ENCODE data around the gene GLYR1. TPM values are rescaled to one million over a fixed set of nuclear protein-coding genes. Genes with fewer than 3 reads are reported as not detected.

The GLYR1 gene
- polyA plus RNA-seq, 1 experiment: 46.3 TPM

DNA sequence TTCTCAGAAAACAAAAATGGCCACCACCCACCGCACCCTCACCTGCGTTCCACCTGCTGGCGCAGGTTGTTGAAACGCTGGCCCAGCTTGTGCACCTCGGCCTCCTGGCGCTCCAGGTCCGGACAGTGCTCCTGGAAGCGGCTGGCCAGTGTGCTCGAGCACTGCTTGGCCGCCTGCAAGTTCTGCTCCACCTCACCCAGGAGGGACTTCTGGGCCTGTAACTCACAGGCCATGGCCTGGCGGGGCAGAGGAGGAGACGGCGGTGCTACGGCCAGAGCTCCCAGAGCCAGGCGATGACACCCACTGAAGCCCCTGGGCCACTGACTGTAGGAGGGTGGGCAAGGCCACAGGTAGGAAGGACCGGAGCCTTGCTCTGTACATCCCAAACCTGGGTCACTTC, 43.6 kb upstream of the GLYR1 start:
- Histone ChIP-seq H3K9me3 (ENCODE audit: control insufficient read depth, insufficient read depth, low read length) (no peaks in the 10 kb centered on the region; the same call in 1 of the 2 replicates), H3K4me3 (ENCODE audit: low read depth, low read length) (no peak overlapping the region), H3K27me3 (ENCODE audit: control insufficient read depth, insufficient read depth, low read length) (no peaks in the 10 kb centered on the region), H3K27ac (ENCODE audit: low read depth, low read length) (no peak overlapping the region)
- TF ChIP-seq, protein P1, sequence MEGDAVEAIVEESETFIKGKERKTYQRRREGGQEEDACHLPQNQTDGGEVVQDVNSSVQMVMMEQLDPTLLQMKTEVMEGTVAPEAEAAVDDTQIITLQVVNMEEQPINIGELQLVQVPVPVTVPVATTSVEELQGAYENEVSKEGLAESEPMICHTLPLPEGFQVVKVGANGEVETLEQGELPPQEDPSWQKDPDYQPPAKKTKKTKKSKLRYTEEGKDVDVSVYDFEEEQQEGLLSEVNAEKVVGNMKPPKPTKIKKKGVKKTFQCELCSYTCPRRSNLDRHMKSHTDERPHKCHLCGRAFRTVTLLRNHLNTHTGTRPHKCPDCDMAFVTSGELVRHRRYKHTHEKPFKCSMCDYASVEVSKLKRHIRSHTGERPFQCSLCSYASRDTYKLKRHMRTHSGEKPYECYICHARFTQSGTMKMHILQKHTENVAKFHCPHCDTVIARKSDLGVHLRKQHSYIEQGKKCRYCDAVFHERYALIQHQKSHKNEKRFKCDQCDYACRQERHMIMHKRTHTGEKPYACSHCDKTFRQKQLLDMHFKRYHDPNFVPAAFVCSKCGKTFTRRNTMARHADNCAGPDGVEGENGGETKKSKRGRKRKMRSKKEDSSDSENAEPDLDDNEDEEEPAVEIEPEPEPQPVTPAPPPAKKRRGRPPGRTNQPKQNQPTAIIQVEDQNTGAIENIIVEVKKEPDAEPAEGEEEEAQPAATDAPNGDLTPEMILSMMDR (IDR thresholded peaks at IDR 0.05; ENCODE audit: low read depth, low read length): no peak
- ChIA-PET POLR2A (interaction anchor here (0.6 kb wide), 1 partner anchor 195 kb away, joined by 3 read pairs; no protein-coding TSS in a partner anchor), CTCF (interaction anchor here (1.0 kb wide), 1 partner anchor 65 kb away, joined by 3 read pairs; no protein-coding TSS in a partner anchor)
- DNase-seq (ENCODE audit: low read depth, low spot score): no peak

DNA sequence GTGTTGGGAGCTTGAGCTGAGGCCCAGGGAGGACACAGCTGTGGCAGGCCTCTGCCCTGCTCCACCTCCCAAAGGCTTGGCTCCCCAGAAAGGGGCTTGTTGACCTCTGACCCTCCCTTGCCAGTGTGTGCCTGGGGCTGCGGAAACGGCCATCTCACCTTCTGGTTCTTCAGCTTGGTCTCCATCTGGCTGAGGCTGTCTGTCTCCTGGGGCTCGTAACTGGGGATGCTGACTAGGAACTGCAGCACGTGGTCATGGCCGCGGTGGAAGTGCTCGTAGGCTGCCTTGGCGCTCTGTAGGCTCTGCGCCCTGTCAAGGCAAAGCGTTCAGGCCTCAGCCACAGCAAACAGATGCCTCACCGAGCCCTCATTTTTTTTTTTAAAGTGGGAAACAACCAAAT, 42.9 kb upstream of the GLYR1 start:
- TF ChIP-seq, protein P1 (IDR thresholded peaks at IDR 0.05; ENCODE audit: low read depth, low read length): no peak
- Histone ChIP-seq H3K27ac (ENCODE audit: low read depth, low read length) (no peak overlapping the region), H3K27me3 (ENCODE audit: control insufficient read depth, insufficient read depth, low read length) (no peaks in the 10 kb centered on the region), H3K4me3 (ENCODE audit: low read depth, low read length) (no peak overlapping the region), H3K9me3 (ENCODE audit: control insufficient read depth, insufficient read depth, low read length) (no peaks in the 10 kb centered on the region; the same call in 1 of the 2 replicates)
- ChIA-PET CTCF (no interaction called here), POLR2A (no interaction called here)
- DNase-seq (ENCODE audit: low read depth, low spot score): no peak

- CTCF ChIA-PET: interaction anchor here (1.1 kb wide), 1 partner anchor 67 kb away, joined by 4 read pairs; no protein-coding TSS in a partner anchor
- Histone ChIP-seq H3K4me3 (ENCODE audit: low read depth, low read length) (no peak overlapping the region), H3K27ac (ENCODE audit: low read depth, low read length) (no peak overlapping the region), H3K9me3 (ENCODE audit: control insufficient read depth, insufficient read depth, low read length) (peaks cover 6% of the 10 kb centered on the region; the same call in 1 of the 2 replicates), H3K27me3 (ENCODE audit: control insufficient read depth, insufficient read depth, low read length) (no peaks in the 10 kb centered on the region)
- POLR2A ChIA-PET: no interaction called here
- no peak for DNase-seq (ENCODE audit: low read depth, low spot score)
- TF ChIP-seq, protein P1 (IDR thresholded peaks at IDR 0.05; ENCODE audit: low read depth, low read length): no peak
These were observed 41.5 kb upstream of the GLYR1 start for GRCh38 chr16:4888428-4889135.

DNA sequence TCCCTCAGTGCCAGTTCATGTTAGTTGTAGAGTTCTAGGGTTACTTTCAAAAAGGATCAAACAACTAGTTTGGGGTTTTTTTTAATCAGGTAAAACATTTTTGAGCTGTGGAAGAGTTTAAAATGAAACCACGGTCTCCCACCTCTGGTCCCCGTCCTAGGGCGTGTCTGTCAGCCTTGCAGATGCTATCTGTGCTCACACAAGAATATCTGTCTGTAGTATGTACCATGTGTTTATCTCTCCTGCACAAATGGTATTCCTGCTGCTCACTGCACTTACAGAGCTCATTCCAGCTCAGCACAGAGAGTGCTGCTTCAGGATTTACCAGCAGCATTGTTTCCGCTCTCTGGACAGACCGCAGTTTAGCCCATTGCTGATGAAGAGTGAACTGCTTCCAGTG, 39.1 kb upstream of the GLYR1 start:
- Histone ChIP-seq H3K27ac (ENCODE audit: low read depth, low read length) (no peak overlapping the region), H3K4me3 (ENCODE audit: low read depth, low read length) (no peak overlapping the region), H3K9me3 (ENCODE audit: control insufficient read depth, insufficient read depth, low read length) (peaks cover 11% of the 10 kb centered on the region; the same call in 1 of the 2 replicates), H3K27me3 (ENCODE audit: control insufficient read depth, insufficient read depth, low read length) (no peaks in the 10 kb centered on the region)
- POLR2A ChIA-PET: no interaction called here
- TF ChIP-seq, protein P1 (IDR thresholded peaks at IDR 0.05; ENCODE audit: low read depth, low read length): no peak
- CTCF ChIA-PET: interaction anchor here (1.3 kb wide), 1 partner anchor 70 kb away, joined by 4 read pairs; no protein-coding TSS in a partner anchor
- DNase-seq (ENCODE audit: low read depth, low spot score): no peak

All from AG04450 (cell line).